ENCODE measurements around the gene SLC6A19.

DNA sequence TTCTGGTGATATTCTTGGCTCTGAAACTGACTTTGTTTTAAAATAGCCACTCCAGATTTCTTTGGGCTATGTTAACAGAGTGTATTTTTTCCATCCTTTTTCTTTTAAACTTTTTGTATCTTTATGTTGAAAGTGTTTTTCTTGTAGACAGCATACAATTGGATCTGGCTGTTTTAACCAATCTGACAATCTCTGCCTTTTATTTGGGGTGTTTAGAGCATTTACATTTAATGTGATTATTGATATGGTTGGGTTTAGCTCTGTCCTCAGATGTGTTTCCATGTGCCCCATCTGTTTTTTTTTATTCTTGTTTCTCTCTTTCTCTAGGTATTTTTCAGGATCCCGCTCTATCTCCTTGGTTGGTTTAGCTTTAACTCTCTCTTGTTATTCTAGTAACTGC lies 34.4 kb downstream of the SLC6A19 start:
- no peak for TF ChIP-seq HDAC2 (IDR thresholded peaks at IDR 0.05)
- no peak for TF ChIP-seq ARHGAP35 (IDR thresholded peaks at IDR 0.05; ENCODE audit: partially characterized antibody)
- no peak for TF ChIP-seq BRF2 (IDR thresholded peaks at IDR 0.05; ENCODE audit: borderline replicate concordance, insufficient read depth, insufficient read length)
- TF ChIP-seq, protein P1, sequence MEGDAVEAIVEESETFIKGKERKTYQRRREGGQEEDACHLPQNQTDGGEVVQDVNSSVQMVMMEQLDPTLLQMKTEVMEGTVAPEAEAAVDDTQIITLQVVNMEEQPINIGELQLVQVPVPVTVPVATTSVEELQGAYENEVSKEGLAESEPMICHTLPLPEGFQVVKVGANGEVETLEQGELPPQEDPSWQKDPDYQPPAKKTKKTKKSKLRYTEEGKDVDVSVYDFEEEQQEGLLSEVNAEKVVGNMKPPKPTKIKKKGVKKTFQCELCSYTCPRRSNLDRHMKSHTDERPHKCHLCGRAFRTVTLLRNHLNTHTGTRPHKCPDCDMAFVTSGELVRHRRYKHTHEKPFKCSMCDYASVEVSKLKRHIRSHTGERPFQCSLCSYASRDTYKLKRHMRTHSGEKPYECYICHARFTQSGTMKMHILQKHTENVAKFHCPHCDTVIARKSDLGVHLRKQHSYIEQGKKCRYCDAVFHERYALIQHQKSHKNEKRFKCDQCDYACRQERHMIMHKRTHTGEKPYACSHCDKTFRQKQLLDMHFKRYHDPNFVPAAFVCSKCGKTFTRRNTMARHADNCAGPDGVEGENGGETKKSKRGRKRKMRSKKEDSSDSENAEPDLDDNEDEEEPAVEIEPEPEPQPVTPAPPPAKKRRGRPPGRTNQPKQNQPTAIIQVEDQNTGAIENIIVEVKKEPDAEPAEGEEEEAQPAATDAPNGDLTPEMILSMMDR (IDR thresholded peaks at IDR 0.05 in 2 of 3, conservative IDR thresholded peaks at IDR 0.05 in 1 of 3; ENCODE audit: insufficient read depth in 2 of 3, low read depth in 1 of 3, low read length in 3 of 3): no peak
- TF ChIP-seq USF1 (CRISPR knock-in tag; IDR thresholded peaks at IDR 0.05): no peak
- TF ChIP-seq MYNN (IDR thresholded peaks at IDR 0.05): no peak
- TF ChIP-seq MYNN (CRISPR knock-in tag; IDR thresholded peaks at IDR 0.05): no peak
- no peak for TF ChIP-seq MXI1 (IDR thresholded peaks at IDR 0.05; ENCODE audit: low read depth, low read length)
- no peak for TF ChIP-seq PYGO2 (tag; IDR thresholded peaks at IDR 0.05)

Data from K562 (cell line).